Measurements from ENCODE around the gene GNB1L.

GRCh38 chr22:19825904-19826618 is 28.6 kb downstream of the GNB1L start:
- TF ChIP-seq CTCF (IDR thresholded peaks at IDR 0.05) (no peak), POLR2A (IDR thresholded peaks at IDR 0.05; ENCODE audit: low read depth) (no peak), EP300 (IDR thresholded peaks at IDR 0.05) (no peak), POLR2AphosphoS5 (IDR thresholded peaks at IDR 0.05) (no peak)

Data from esophagus muscularis mucosa (tissue), 4 donors.